WI38 (cell line): ENCODE measurements around the gene CNNM4.

Source experiments
- H3K4me3 ChIP-seq: 2 replicates; pipeline ENCODE4 v1.5.1; 2011; ENCODE audit warnings: low read depth, mild to moderate bottlenecking, control low read depth, low read length
- CTCF ChIP-seq: IDR thresholded peaks from 2 replicates; pipeline ENCODE4 v1.5.1; 2012; ENCODE audit warnings: low read depth, mild to moderate bottlenecking, control low read depth, low read length

Gene CNNM4

GRCh38 chr2:96859099-96859649, 98.5 kb downstream of the CNNM4 start:
- H3K4me3 ChIP-seq: no peak overlapping the region

GRCh38 chr2:96859681-96860064, 99.0 kb downstream of the CNNM4 start:
- no peak for TF ChIP-seq CTCF

More at GRCh38 chr2:96859099-96859649, 98.5 kb downstream of the CNNM4 start:
- TF ChIP-seq CTCF: no peak

DNA sequence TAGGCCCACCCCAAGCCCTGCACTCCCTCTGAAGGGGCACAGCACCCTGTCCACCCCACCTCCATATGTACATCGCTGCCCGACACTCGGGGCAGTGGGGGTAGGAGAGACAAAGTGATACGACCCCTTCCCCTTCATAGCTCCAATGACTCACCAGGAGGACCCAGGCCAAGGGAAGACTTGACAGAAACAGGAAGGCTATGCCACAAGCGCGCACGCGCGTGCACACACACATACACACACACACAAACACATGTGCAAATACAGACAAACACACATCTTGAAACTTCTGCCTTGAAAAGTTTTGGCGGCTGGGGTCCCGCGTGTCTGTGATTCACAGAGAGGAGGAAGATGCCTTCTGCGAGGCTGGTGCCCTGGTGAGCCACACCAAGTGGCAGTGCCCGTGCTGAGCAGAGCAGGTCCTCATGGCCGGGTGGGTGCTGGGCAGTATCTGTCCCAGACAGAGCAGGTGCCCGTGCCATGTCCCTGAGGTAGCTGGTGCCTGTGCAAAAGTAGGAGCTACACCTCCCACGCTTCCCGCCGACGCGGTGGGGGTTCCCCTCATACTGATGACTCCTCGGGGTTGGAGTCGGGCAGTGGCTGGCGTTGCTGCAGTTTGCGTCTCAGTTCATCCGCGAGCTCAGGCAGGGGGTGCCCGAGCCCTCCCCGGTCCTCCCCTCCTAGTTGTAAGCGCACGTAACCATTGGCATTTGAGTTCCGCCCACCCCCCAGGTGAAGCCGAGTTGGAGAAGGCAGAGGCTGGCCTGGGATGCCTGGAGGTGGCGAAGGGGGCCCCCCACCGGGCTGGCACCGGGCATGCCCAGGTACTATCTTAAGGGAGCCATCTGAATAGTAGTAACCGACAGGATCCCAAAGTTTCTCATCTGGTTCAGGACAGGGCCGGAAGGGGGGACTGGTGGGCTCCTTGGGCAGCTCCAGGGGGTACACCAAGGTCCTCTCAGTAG, 99.6 kb downstream of the CNNM4 start:
- no peak overlapping the region for H3K4me3 ChIP-seq
- no peak for TF ChIP-seq CTCF

More at GRCh38 chr2:96859681-96860064, 99.0 kb downstream of the CNNM4 start:
- no peak overlapping the region for H3K4me3 ChIP-seq

DNA sequence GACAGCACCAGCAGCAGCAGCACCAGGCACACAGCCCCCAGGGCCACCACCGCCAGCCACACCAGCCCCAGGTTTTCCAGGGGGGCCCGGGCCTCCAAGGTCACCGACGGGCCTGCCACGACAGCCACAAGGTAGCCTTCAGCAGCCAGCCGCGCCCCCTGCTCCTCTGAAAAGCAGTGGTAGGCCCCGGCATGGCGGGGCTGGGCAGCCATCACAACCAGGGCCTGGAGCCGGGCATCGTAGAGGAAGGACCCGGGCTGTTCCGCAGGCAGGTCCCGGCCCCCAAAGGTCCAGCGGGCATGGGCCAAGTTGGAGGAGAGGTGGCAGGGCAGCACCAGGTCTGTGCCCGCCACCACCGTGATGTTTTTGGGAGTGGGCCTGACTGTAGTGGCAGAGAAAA, 100.4 kb downstream of the CNNM4 start:
- no peak for TF ChIP-seq CTCF
- no peak overlapping the region for H3K4me3 ChIP-seq
